ENCODE data around the gene CHEK2. TPM values are rescaled to one million over a fixed set of nuclear protein-coding genes. Genes with fewer than 3 reads are reported as not detected.

The CHEK2 gene
- total RNA-seq, 6 experiments from 2014 or later: 10.2 to 17.7 (median 14.9) TPM

DNA sequence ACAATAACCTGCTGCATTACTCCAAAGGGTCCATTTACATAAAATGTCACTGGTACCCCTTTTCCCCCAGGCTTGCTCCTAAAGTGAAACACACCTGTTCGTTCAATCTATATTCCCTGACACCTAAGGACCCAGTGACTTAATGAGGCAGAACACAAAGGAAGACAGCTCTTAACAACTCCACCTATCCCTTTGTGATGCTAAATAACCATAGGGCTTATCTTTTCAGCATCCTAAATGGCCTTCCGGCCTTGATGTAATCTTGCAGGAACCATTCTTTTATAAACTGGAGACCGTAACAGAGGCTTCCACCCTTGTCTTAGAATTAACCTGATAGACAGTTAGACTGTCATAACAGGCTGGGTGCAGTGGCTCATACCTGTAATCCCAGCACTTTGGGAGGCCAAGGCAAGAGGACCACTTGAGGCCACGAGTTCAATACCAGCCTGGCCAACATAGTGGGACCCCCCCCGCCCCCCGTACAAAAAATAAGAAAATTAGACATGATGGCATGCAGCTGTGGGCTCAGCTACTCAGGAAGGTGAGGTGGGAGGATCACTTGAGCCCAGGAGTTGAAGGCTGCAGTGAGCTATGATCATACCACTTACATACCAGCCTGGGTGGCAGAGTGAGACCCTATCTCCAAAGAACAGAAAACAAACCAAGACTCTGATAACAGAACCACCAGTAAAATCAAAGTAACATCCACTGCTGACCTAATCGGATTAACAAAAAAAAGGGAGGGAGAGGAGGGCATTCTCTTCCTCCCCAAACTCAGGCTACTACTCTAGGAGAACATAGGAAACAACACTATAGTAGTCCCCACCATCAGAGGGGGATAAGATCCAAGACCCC, 5.1 kb downstream of the CHEK2 start:
- peaks cover 1% of the 10 kb centered on the region; the same call in 1 of the 2 replicates for H3K27me3 Mint-ChIP-seq (ENCODE audit: insufficient read depth)
- H3K4me1 Mint-ChIP-seq (ENCODE audit: low read depth): peaks cover 25% of the 10 kb centered on the region
- TF ChIP-seq, protein P1, sequence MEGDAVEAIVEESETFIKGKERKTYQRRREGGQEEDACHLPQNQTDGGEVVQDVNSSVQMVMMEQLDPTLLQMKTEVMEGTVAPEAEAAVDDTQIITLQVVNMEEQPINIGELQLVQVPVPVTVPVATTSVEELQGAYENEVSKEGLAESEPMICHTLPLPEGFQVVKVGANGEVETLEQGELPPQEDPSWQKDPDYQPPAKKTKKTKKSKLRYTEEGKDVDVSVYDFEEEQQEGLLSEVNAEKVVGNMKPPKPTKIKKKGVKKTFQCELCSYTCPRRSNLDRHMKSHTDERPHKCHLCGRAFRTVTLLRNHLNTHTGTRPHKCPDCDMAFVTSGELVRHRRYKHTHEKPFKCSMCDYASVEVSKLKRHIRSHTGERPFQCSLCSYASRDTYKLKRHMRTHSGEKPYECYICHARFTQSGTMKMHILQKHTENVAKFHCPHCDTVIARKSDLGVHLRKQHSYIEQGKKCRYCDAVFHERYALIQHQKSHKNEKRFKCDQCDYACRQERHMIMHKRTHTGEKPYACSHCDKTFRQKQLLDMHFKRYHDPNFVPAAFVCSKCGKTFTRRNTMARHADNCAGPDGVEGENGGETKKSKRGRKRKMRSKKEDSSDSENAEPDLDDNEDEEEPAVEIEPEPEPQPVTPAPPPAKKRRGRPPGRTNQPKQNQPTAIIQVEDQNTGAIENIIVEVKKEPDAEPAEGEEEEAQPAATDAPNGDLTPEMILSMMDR (IDR thresholded peaks at IDR 0.05): no peak
- H3K27ac Mint-ChIP-seq: no peak overlapping the region
- DNase-seq: no peak
- H3K36me3 Mint-ChIP-seq (ENCODE audit: low read depth): no peaks in the 10 kb centered on the region
- H3K4me3 Mint-ChIP-seq: no peak overlapping the region
- no peaks in the 10 kb centered on the region for H3K9me3 Mint-ChIP-seq

DNA sequence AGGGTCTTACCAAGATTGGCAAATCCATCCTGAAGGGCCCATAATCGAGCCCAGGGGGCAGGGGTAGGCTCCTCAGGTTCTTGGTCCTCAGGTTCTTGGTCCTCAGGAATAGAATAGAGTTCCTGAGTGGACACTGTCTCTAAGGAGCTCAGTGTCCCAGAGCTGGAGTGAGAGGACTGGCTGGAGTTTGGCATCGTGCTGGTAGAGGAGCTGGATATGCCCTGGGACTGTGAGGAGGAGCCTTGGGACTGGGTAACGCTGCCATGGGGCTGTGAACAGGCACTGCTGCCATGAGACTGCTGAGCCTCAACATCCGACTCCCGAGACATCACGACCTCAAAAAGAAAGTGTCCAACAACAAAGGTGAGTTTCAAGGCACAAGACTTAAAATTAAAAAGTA, 7.2 kb downstream of the CHEK2 start:
- Mint-ChIP-seq H3K36me3 (ENCODE audit: low read depth) (no peaks in the 10 kb centered on the region), H3K4me1 (ENCODE audit: low read depth) (peaks cover 16% of the 10 kb centered on the region), H3K27me3 (ENCODE audit: insufficient read depth) (peaks cover 1% of the 10 kb centered on the region; the same call in 1 of the 2 replicates), H3K9me3 (no peaks in the 10 kb centered on the region), H3K27ac (no peak overlapping the region), H3K4me3 (no peak overlapping the region)
- no peak for DNase-seq
- TF ChIP-seq, protein P1 (IDR thresholded peaks at IDR 0.05): no peak

DNA sequence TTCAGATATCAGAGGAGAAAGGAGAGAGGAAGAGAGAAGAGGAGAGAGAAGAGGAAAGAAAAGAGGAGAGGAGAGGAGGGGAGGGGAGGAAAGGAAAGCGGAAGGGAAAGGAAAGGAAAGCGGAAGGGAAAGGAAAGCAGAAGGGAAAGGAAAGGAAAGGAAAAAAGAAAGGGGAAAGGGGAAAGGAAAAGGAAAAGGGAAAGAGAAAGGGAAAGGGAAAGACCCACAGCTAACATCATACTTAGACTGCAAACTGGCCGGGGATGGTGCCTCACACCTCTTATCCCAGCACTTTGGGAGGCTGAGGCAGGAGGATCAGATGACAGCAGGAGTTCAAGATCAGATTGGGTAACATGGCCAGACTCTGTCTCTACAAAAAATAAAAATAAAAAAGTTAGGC, 11.4 kb downstream of the CHEK2 start:
- no peaks in the 10 kb centered on the region for H3K9me3 Mint-ChIP-seq

DNA sequence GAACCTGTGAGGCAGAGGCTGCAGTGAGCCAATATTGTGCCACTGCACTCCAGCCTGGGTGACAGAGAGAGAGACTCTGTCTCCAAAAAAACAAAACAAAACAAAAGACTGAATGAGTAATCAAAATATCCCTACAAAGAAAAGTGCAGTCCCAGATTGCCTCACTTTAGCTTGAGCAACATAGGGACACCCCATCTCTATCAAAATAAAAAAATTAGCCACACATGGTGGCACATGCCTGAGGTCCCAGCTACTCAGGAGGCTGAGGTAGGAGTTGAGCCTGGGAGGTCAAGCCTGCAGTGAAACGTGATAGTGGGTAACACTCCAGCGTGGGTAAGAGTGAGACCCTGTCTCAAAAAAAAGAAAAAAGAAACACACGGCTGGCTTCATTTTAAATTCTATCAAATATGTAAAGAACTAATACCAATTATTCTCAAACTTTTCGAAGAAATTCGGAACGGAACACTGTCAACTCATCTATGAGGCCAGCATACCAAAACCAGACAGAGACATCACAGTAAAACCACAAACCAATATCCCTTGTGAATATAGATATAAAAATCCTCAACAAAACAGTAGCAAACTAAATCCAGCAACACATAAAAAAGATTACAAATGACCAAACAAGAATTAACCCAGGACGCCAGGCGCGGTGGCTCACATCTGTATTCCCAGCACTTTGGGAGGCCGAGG, 12.9 kb downstream of the CHEK2 start:
- Mint-ChIP-seq H3K27ac (peak overlapping the region; percentile 12; the same call in 1 of the 2 replicates), H3K9me3 (no peaks in the 10 kb centered on the region), H3K36me3 (ENCODE audit: low read depth) (no peaks in the 10 kb centered on the region; the same call in 1 of the 2 replicates), H3K27me3 (ENCODE audit: insufficient read depth) (no peaks in the 10 kb centered on the region), H3K4me3 (no peak overlapping the region), H3K4me1 (ENCODE audit: low read depth) (peaks cover 5% of the 10 kb centered on the region; the same call in 1 of the 2 replicates)
- TF ChIP-seq, protein P1 (IDR thresholded peaks at IDR 0.05): no peak
- no peak for DNase-seq

More for the DNA sequence above, 11.4 kb downstream of the CHEK2 start:
- Mint-ChIP-seq H3K4me3 (no peak overlapping the region), H3K4me1 (ENCODE audit: low read depth) (peaks cover 5% of the 10 kb centered on the region; the same call in 1 of the 2 replicates), H3K27me3 (ENCODE audit: insufficient read depth) (peaks cover 1% of the 10 kb centered on the region; the same call in 1 of the 2 replicates), H3K27ac (peak overlapping the region; percentile 36; the same call in 1 of the 2 replicates), H3K36me3 (ENCODE audit: low read depth) (no peaks in the 10 kb centered on the region)
- TF ChIP-seq, protein P1 (IDR thresholded peaks at IDR 0.05): no peak
- DNase-seq: no peak

DNA sequence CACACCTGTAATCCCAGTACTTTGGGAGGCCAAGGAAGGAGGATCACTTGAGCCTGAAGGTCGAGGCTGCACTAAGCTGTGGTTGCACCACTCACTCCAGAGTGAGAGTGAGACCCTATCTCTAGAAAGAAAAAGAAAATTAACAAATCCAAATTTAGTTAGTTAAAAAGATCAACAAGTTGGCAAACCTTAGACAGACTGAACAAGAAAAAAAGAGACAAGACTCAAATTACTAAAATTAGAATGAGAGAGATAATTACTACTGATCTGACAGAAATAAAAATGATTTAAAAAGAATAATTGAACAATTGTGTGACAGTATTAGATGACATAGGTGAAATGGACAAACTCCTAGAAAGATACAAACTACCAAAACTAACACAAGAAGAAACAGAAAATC, 13.6 kb downstream of the CHEK2 start:
- TF ChIP-seq, protein P1 (IDR thresholded peaks at IDR 0.05): no peak
- H3K36me3 Mint-ChIP-seq (ENCODE audit: low read depth): no peaks in the 10 kb centered on the region; the same call in 1 of the 2 replicates
- H3K4me3 Mint-ChIP-seq: no peak overlapping the region
- H3K27me3 Mint-ChIP-seq (ENCODE audit: insufficient read depth): no peaks in the 10 kb centered on the region
- DNase-seq: no peak
- H3K4me1 Mint-ChIP-seq (ENCODE audit: low read depth): peaks cover 5% of the 10 kb centered on the region; the same call in 1 of the 2 replicates
- no peaks in the 10 kb centered on the region for H3K9me3 Mint-ChIP-seq
- no peak overlapping the region for H3K27ac Mint-ChIP-seq

All from HFFc6 (cell line).